GM06990 (cell line): Measurements from ENCODE around the gene EVPL.

ENCODE experiments used
- DNase-seq: peaks from one replicate; pipeline ENCODE4 v3.0.0-alpha.2; 2011; ENCODE audit not compliant: insufficient read length; ENCODE audit errors: extremely low read depth
- H3K27me3 ChIP-seq: replicated peaks from 2 replicates; pipeline ENCODE4 v1.6.0; 2011; ENCODE audit warnings: low read length; ENCODE audit not compliant: control insufficient read depth, insufficient read depth
- H3K36me3 ChIP-seq: 2 replicates; pipeline ENCODE4 v1.5.1; 2011; ENCODE audit warnings: low read length; ENCODE audit not compliant: control insufficient read depth, insufficient read depth
- H3K4me3 ChIP-seq: replicated peaks from 2 replicates; pipeline ENCODE4 v1.5.1; 2011; ENCODE audit warnings: low read depth, mild to moderate bottlenecking, control low read depth, low read length
- CTCF ChIP-seq: IDR thresholded peaks from 2 replicates; pipeline ENCODE4 v1.5.1; 2011; ENCODE audit warnings: low read length, control low read depth, mild to moderate bottlenecking, inconsistent platforms; ENCODE audit not compliant: insufficient read depth, poor library complexity, severe bottlenecking

Gene EVPL

GRCh38 chr17:76007131-76007849 lies 19.8 kb downstream of the EVPL start:
- H3K4me3 ChIP-seq: no peak overlapping the region
- no peak for TF ChIP-seq CTCF
- peaks cover 3% of the 10 kb centered on the region for H3K36me3 ChIP-seq
- DNase-seq: no peak
- no peaks in the 10 kb centered on the region; the same call in 1 of the 2 replicates for H3K27me3 ChIP-seq

DNA sequence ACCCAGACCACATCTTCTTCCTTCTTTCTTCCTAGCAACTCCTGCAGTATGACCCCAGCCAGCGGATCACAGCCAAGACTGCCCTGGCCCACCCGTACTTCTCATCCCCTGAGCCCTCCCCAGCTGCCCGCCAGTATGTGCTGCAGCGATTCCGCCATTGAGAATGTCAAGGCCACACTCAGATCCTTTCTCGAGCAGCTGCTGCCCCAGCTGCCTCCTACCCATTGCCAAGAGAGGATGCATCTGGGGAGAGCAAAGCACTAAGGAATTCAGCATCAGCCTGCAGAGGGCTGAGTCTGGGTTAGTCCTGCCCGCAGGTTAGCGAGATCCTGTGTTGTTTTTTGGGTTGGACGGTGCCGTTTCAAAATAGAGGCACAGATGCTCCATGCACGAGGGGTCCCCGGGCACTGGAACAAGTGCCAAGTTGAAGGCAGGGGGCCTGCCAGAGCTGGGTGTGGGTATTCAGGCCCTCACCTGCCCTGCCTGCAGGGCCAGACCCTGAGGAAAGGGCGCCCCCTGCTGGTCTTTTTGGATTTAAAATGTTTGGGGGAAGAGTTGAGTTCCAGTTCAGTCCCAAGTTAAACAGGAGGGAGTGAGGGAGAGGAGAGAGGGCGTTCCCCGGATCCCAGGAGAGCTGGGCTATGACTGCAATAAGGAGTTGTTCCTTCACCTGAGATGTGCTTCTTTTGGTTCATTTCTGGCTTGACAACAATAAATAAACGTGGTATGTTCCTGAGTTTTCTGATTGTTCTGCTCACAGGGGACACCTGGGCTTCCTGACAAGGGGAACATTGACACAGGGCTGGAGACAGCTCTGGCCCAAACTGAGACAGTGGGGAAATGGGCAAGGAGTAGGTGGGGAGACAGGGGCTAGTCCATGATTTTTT lies 21.6 kb downstream of the EVPL start:
- Histone ChIP-seq H3K27me3 (no peaks in the 10 kb centered on the region), H3K4me3 (no peak overlapping the region), H3K36me3 (peaks cover 7% of the 10 kb centered on the region)
- peak; percentile 72 for TF ChIP-seq CTCF
- DNase-seq: peak; percentile 49

DNA sequence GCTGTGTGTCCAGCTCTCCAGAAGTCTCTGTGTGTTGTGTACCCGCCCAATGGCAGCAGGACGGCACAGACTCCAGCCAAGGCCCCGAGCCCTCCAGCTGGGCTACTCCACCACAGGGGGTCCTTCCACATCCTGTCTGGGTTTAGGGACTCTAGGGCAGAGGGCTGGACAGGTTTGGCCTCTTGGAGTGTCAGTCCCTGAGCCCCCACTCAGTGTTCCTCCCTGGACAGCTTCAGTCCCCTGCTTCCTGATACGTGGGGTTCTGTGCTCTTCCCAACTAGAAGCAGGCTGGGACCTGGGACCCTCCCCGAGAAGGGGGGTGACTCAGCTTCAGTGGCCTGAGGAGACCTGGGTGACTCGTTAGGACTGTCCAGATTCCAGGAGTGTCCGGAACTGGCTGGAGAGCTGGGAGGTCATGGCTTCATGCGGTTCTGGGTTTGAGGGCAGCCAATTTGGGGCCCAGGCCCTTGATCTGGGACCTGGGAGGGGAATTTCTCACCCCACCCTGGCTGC lies 22.3 kb downstream of the EVPL start:
- no peak overlapping the region for H3K4me3 ChIP-seq
- H3K36me3 ChIP-seq: peaks cover 9% of the 10 kb centered on the region
- TF ChIP-seq CTCF: no peak
- no peak for DNase-seq
- H3K27me3 ChIP-seq: no peaks in the 10 kb centered on the region

- H3K36me3 ChIP-seq: peaks cover 9% of the 10 kb centered on the region
Measured at GRCh38 chr17:76003915-76004314, 23.2 kb downstream of the EVPL start.

GRCh38 chr17:76002100-76002499 lies 25.0 kb downstream of the EVPL start:
- no peak for TF ChIP-seq CTCF
- no peak overlapping the region for H3K4me3 ChIP-seq
- peaks cover 9% of the 10 kb centered on the region for H3K36me3 ChIP-seq
- no peaks in the 10 kb centered on the region for H3K27me3 ChIP-seq
- no peak for DNase-seq

More at GRCh38 chr17:76003915-76004314, 23.2 kb downstream of the EVPL start:
- H3K4me3 ChIP-seq: no peak overlapping the region
- H3K27me3 ChIP-seq: no peaks in the 10 kb centered on the region
- TF ChIP-seq CTCF: no peak
- no peak for DNase-seq
